Mesodermal cell (in vitro differentiated cells): ENCODE data around the gene NPIPB12. TPM values are rescaled to one million over a fixed set of nuclear protein-coding genes. Genes with fewer than 3 reads are reported as not detected.
"Not testable (repeated sequence)": the region's sequence is repeated elsewhere in the genome, so short reads cannot be mapped to it uniquely, and the experiment has no call there.

Experiments
- H3K27ac ChIP-seq: 2 replicates; pipeline ENCODE4 v1.7.0; 2013; ENCODE audit warnings: mild to moderate bottlenecking, low read depth, low read length, moderate library complexity; ENCODE audit not compliant: severe bottlenecking
- H3K36me3 ChIP-seq: 2 replicates; pipeline ENCODE4 v1.7.1; 2013; ENCODE audit warnings: mild to moderate bottlenecking, low read length, moderate library complexity; ENCODE audit not compliant: control insufficient read depth, insufficient read depth
- H3K4me1 ChIP-seq: one replicate; pipeline ENCODE4 v1.7.1; 2013; ENCODE audit warnings: mild to moderate bottlenecking, low read length; ENCODE audit not compliant: insufficient read depth, control insufficient read depth, poor library complexity, severe bottlenecking
- H3K4me3 ChIP-seq: 2 replicates; pipeline ENCODE4 v1.7.0; 2013; ENCODE audit warnings: low read length, control low read depth, mild to moderate bottlenecking; ENCODE audit not compliant: insufficient read depth, poor library complexity, severe bottlenecking; ENCODE audit errors: extremely low read depth
- H3K9me3 ChIP-seq: 2 replicates; pipeline ENCODE4 v1.7.1; 2013; ENCODE audit warnings: mild to moderate bottlenecking, low read length, moderate library complexity; ENCODE audit not compliant: control insufficient read depth
- WGBS, 2 experiments: methylation state at CpG; one replicate each; pipeline ENCODE4 v1.1.5; 2013; ENCODE audit warnings: missing lambda C conversion rate in 2 of 2; ENCODE audit not compliant: insufficient coverage in 2 of 2; 5-methylcytosine and 5-hydroxymethylcytosine counted together
- polyA plus RNA-seq, 2 experiments: library from polyadenylated mRNA; stranded (reverse); fragments of 50-300 nt; gene quantifications; one replicate each; pipeline ENCODE4 v1.2.3, GENCODE V29; 2013

Gene NPIPB12
- 28.5 TPM for polyA plus RNA-seq (2013, experiment 1 of 2)
- polyA plus RNA-seq (2013, experiment 2 of 2): 19.8 TPM

DNA sequence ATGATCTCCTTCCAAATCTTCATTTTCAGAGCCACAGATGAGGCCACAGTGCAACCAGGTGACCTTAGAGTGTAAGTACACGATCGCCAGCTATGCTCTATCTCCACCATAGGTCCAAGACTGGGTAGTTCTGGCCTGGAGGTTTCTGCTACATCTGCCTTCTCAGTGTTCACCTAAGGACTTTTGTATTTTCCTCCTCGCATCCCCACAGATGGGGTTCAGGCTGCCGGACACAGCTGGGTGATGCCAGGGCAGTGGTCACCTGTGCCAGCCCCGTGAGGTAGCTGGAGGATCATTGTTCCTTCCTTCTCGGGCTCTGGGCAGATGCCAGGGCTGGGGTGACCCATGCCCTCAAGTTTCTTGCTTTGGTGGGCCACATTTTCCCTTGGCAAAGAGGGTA is at the start of gene NPIPB12:
Gene NPIPB12, minus strand, starts transcription at position 101 of the 400 bp plus-strand sequence.
- WGBS, 2 experiments: no CpG with 5 or more reads among the region's 6 CpGs
- H3K27ac ChIP-seq: not testable (repeated sequence)

GRCh38 chr16:29521520-29521919 is 15.3 kb upstream of the NPIPB12 start:
- H3K9me3 ChIP-seq, H3K4me3 ChIP-seq, H3K4me1 ChIP-seq, H3K27ac ChIP-seq, H3K36me3 ChIP-seq: not testable (repeated sequence)
- no CpG with 5 or more reads among the region's 5 CpGs for WGBS, 2 experiments

More for the DNA sequence above, at the start of gene NPIPB12:
- not testable (repeated sequence) for H3K36me3 ChIP-seq, H3K4me1 ChIP-seq, H3K4me3 ChIP-seq, H3K9me3 ChIP-seq

DNA sequence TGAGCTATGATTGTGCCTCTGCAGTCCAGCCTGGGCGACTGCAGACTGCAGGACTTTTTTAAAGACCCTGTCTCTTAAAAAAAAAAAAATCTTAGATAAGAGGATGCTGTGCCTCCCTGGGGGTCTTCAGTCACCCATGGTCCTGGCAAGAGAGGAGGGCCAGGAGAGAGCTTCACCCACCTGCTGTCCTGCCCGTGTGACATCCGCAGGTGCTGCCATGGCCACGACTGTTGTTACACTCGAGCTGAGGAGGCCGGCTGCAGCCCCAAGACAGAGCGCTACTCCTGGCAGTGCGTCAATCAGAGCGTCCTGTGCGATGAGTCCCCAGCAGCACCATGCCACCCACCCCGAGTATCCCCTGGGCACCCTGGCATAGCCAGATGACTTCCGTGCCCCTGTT is 23.9 kb downstream of the NPIPB12 start:
- H3K9me3 ChIP-seq, H3K4me1 ChIP-seq, H3K27ac ChIP-seq, H3K4me3 ChIP-seq, H3K36me3 ChIP-seq: not testable (repeated sequence)
- 100% methylated on average over 2 of the region's 12 CpGs; no CpG with 5 or more reads in 1 of the 2 experiments for WGBS, 2 experiments

DNA sequence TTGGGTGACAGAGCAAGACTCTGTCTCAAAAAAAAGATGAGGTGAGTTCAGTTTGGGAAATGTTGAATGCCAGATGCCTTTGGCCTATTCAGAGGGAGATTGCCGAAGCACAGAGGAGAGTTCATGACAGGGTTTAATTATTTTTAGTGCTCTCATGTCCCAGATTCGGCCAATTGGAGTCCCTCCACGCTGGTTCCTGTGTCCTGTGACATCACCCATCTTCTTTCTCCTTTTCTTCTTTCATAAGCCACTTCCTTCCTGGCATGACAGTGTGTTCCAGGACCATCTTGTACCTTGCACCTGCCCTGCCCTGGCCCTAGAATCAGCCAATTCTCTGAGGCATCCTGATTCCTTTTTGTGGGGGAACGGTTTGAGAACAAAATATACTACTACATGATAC is 34.1 kb downstream of the NPIPB12 start:
- not testable (repeated sequence) for H3K36me3 ChIP-seq, H3K4me3 ChIP-seq
- WGBS, 2 experiments: no CpG with 5 or more reads among the region's 4 CpGs

GRCh38 chr16:29469660-29470059 is 36.5 kb downstream of the NPIPB12 start:
- H3K36me3 ChIP-seq, H3K4me3 ChIP-seq, H3K4me1 ChIP-seq, H3K27ac ChIP-seq, H3K9me3 ChIP-seq: not testable (repeated sequence)
- 85 to 93% methylated on average over 2 of the region's 6 CpGs for WGBS, 2 experiments

More for the DNA sequence above, 34.1 kb downstream of the NPIPB12 start:
- H3K27ac ChIP-seq, H3K4me1 ChIP-seq, H3K9me3 ChIP-seq: not testable (repeated sequence)

GRCh38 chr16:29467654-29468366 is 38.4 kb downstream of the NPIPB12 start:
- no CpG with 5 or more reads among the region's 10 CpGs for WGBS, 2 experiments
- H3K4me1 ChIP-seq, H3K27ac ChIP-seq, H3K9me3 ChIP-seq, H3K4me3 ChIP-seq, H3K36me3 ChIP-seq: not testable (repeated sequence)

- not testable (repeated sequence) for H3K9me3 ChIP-seq, H3K36me3 ChIP-seq, H3K27ac ChIP-seq, H3K4me1 ChIP-seq, H3K4me3 ChIP-seq
- WGBS, 2 experiments: no CpG with 5 or more reads among the region's 33 CpGs
Observed at GRCh38 chr16:29466904-29467303, 39.3 kb downstream of the NPIPB12 start.

- H3K4me1 ChIP-seq, H3K4me3 ChIP-seq, H3K9me3 ChIP-seq, H3K36me3 ChIP-seq, H3K27ac ChIP-seq: not testable (repeated sequence)
- WGBS, 2 experiments: no CpG with 5 or more reads among the region's 57 CpGs
Observed at GRCh38 chr16:29465985-29466824, 40.0 kb downstream of the NPIPB12 start.

- not testable (repeated sequence) for H3K4me3 ChIP-seq, H3K9me3 ChIP-seq, H3K4me1 ChIP-seq, H3K27ac ChIP-seq, H3K36me3 ChIP-seq
- no CpG with 5 or more reads among the region's 9 CpGs for WGBS, 2 experiments
Observed at GRCh38 chr16:29460647-29461030, 45.6 kb downstream of the NPIPB12 start.

DNA sequence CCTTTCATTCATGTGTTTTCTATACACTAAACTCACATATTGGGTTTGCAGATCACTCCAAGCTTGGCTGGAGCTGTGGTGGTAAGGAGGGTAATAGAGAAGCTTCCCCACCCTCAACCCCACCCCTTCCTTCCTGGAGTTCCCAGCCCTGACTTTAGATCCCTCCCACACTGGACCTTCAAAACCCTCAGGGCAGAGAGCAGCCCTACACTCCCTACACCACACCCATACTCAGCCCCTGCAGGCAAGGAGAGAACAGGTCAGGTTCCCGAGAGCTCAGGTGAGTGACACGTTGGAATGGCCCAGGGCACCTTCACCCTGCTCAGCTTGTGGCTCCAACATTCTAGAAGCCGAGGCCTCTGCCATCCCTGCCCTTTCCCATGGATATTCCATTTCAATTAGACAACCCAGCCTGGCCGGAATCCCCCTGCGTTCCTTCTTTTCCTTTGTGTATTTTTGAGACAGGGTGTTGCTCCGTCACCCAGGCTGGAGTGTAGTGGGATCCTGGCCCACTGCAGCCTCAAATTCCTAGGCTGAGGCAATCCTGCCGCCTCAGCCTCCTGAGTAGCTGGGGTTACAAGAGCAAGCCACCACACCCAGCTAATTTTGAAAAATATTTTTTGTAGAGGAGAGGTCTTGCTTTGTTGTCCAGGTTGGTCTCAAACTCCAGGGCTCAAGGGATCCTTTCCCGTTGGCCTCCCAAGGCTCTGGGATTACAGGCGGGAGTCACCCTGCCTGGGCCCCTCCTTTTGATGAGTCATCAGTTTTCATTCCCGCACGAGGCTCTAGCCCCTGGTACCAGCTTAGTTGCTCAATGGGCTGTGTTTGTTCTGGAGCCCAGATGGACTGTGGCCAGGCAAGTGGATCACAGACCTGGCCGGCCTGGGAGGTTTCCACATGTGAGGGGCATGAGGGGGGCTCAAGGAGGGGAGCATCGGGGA is 46.2 kb downstream of the NPIPB12 start, which contains the start of gene SULT1A4:
Gene SULT1A4, plus strand, starts transcription at position 208 of the 941 bp plus-strand sequence. CDS start 1,473 bp downstream, outside the sequence.
- WGBS, 2 experiments: no CpG with 5 or more reads among the region's 13 CpGs
- not testable (repeated sequence) for H3K9me3 ChIP-seq, H3K4me1 ChIP-seq, H3K36me3 ChIP-seq, H3K4me3 ChIP-seq, H3K27ac ChIP-seq
